ENCODE data around the gene NEGR1.

NEGR1 gene

DNA sequence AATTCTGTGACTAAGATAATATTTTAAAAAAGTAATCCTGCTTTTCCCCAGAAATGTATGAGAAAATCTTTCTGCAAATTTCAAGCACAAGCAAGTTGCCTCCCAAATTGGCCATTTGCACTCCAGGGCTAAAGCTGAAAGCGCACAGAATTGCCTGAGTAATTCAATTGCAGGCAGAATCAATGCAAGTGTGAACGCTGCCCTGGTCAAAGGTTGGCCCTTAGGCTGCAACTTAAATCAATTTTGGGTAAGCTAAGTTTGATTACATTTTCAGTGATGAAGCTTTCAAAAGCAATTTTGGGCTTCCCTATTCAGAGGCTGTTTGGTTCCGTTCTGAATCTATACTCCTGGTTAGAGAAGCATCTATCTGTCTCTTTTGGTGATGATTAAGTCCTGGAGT lies 699.7 kb downstream of the NEGR1 start:
- Histone ChIP-seq H3K9me3 (no peaks in the 10 kb centered on the region), H3K27me3 (ENCODE audit: low read depth) (no peaks in the 10 kb centered on the region), H3K36me3 (replicated peaks) (no peaks in the 10 kb centered on the region), H3K4me3 (no peak overlapping the region), H3K4me1 (peaks cover 4% of the 10 kb centered on the region; the same call in 1 of the 2 replicates)
- DNase-seq (ENCODE audit: low spot score in 2 of 2) = no peak
- in situ Hi-C loops (cut with MboI; ENCODE audit: low sequenced_read_pairs) = no loop called here

GRCh38 chr1:71577451-71578131 lies 704.7 kb downstream of the NEGR1 start:
- Histone ChIP-seq H3K36me3 (replicated peaks) (no peaks in the 10 kb centered on the region), H3K4me1 (no peaks in the 10 kb centered on the region), H3K9me3 (no peaks in the 10 kb centered on the region), H3K27me3 (ENCODE audit: low read depth) (no peaks in the 10 kb centered on the region), H3K4me3 (no peak overlapping the region)
- in situ Hi-C loops (cut with MboI; ENCODE audit: low sequenced_read_pairs) = no loop called here
- no peak for DNase-seq (ENCODE audit: low spot score in 2 of 2)

DNA sequence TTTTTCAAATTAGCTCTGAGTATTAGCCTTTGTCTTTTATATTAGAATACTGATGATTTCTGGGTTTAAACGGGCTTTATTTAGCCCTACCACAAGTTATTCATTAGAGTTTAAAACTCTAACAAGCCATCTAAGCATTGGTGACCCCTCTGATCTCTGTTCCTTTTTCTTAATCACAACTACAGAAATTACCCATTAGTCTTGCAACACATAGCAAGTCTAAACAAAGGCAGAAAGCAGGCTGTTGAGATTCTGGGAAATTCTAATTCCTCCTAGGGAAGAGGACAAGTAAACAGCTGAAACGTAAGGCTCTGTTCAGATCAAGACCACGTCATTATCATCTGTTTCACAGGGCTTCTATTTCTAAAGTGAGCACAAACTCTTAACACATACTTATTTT lies 710.3 kb downstream of the NEGR1 start:
- Histone ChIP-seq H3K4me1 (no peaks in the 10 kb centered on the region), H3K9me3 (no peaks in the 10 kb centered on the region), H3K4me3 (no peak overlapping the region), H3K36me3 (replicated peaks) (no peaks in the 10 kb centered on the region), H3K27me3 (ENCODE audit: low read depth) (no peaks in the 10 kb centered on the region)
- in situ Hi-C loops (cut with MboI; ENCODE audit: low sequenced_read_pairs) = no loop called here
- DNase-seq (ENCODE audit: low spot score in 2 of 2) = no peak

DNA sequence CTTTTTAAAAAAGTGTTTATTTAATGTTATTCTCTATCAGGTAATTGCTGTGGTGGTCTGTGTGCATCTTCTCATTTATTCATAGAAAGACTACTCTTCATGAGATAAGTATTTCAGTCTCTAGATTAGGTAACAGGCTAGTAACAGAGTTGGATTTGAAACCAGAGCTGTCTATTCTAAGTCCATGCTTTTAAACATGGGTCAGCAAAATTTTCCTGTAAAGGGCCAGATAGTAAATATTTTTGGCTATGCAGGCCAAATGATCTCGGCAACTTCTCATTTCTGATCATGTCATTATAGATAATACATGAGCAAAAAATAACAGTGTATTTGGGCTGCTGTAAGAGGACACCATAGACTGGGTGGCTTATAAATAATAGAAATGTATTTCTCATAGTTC lies 715.9 kb downstream of the NEGR1 start:
- Histone ChIP-seq H3K9me3 (no peaks in the 10 kb centered on the region), H3K4me1 (no peaks in the 10 kb centered on the region; the same call in 1 of the 2 replicates), H3K27me3 (ENCODE audit: low read depth) (no peaks in the 10 kb centered on the region), H3K4me3 (no peak overlapping the region), H3K36me3 (replicated peaks) (no peaks in the 10 kb centered on the region)
- in situ Hi-C loops (cut with MboI; ENCODE audit: low sequenced_read_pairs) = no loop called here
- no peak for DNase-seq (ENCODE audit: low spot score in 2 of 2)

DNA sequence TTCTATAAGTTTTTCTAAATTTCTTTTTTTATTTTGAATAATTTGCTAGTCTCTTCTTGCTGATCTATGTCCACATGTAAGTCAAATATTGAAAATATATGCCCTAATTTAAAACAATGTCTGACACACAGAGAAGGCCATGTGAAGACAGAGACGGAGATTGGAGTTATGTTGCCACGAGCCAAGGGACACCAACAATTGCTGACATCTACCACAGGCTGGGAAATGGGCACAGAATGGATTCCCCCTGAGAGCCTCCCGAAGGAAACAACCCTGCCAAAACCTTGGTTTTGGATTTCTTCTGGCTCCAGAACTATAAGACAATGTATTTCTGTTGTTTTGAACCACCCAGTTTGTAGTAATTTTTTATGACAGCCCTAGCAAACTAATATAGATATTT lies 716.5 kb downstream of the NEGR1 start:
- Histone ChIP-seq H3K27me3 (ENCODE audit: low read depth) (no peaks in the 10 kb centered on the region), H3K36me3 (replicated peaks) (no peaks in the 10 kb centered on the region), H3K4me1 (no peaks in the 10 kb centered on the region; the same call in 1 of the 2 replicates), H3K9me3 (no peaks in the 10 kb centered on the region), H3K4me3 (no peak overlapping the region)
- in situ Hi-C loops (cut with MboI; ENCODE audit: low sequenced_read_pairs) = no loop called here
- DNase-seq (ENCODE audit: low spot score in 2 of 2) = no peak

DNA sequence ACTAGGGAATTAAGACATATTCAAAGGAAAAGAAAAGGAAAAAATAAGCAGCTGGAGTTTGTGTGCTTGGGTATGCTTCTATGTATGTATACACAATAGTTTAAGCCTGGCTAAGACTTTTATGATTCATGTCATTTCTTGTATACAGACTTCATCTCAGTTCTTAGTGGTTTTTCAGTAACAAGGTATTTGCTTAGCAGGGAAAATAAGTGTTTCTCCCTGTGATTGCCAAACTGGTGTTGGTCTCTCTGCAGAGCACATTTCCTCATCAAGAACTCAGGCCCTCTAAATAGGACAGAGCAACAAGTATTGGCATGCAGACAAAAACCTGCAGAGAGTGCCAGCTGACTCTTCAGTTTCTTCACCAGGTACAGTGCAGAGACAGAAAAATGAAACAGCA lies 717.1 kb downstream of the NEGR1 start:
- Histone ChIP-seq H3K4me3 (no peak overlapping the region), H3K4me1 (no peaks in the 10 kb centered on the region; the same call in 1 of the 2 replicates), H3K27me3 (ENCODE audit: low read depth) (no peaks in the 10 kb centered on the region), H3K36me3 (replicated peaks) (no peaks in the 10 kb centered on the region), H3K9me3 (no peaks in the 10 kb centered on the region)
- peak in 1 of 2 experiments; percentile 15 for DNase-seq (ENCODE audit: low spot score in 2 of 2)
- in situ Hi-C loops (cut with MboI; ENCODE audit: low sequenced_read_pairs) = no loop called here

DNA sequence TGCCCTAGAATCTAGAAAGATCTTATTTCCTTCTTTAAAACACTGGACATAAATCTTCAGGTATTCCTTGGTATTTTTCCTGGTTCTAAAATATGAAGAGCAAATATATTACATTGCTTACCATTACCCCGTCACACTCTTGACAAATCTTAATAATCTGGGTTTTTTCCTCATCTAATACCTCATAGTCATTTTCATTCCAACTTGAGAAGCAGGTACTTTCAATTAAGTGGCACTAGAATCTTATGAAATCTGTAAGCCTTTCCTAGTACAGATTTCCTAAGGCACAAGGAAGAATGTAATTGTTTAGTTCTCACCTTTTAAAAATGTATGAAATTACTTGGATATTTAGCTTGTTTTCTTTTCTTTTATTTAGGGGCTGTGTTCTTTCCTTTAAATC lies 720.0 kb downstream of the NEGR1 start:
- in situ Hi-C loops (cut with MboI; ENCODE audit: low sequenced_read_pairs) = no loop called here
- Histone ChIP-seq H3K4me1 (no peaks in the 10 kb centered on the region; the same call in 1 of the 2 replicates), H3K27me3 (ENCODE audit: low read depth) (no peaks in the 10 kb centered on the region), H3K4me3 (no peak overlapping the region), H3K36me3 (replicated peaks) (no peaks in the 10 kb centered on the region), H3K9me3 (no peaks in the 10 kb centered on the region)
- DNase-seq (ENCODE audit: low spot score in 2 of 2) = no peak

GRCh38 chr1:71561729-71562128 lies 720.6 kb downstream of the NEGR1 start:
- H3K4me3 ChIP-seq = no peak overlapping the region

GRCh38 chr1:71561206-71561605 lies 721.1 kb downstream of the NEGR1 start:
- H3K4me3 ChIP-seq = no peak overlapping the region
- H3K9me3 ChIP-seq = no peaks in the 10 kb centered on the region
- H3K36me3 ChIP-seq (replicated peaks) = no peaks in the 10 kb centered on the region
- no peaks in the 10 kb centered on the region for H3K27me3 ChIP-seq (ENCODE audit: low read depth)
- H3K4me1 ChIP-seq = no peaks in the 10 kb centered on the region; the same call in 1 of the 2 replicates
- in situ Hi-C loops (cut with MboI; ENCODE audit: low sequenced_read_pairs) = no loop called here
- DNase-seq (ENCODE audit: low spot score in 2 of 2) = no peak

More at GRCh38 chr1:71561729-71562128, 720.6 kb downstream of the NEGR1 start:
- DNase-seq (ENCODE audit: low spot score in 2 of 2) = no peak
- Histone ChIP-seq H3K27me3 (ENCODE audit: low read depth) (no peaks in the 10 kb centered on the region), H3K4me1 (no peaks in the 10 kb centered on the region; the same call in 1 of the 2 replicates), H3K36me3 (replicated peaks) (no peaks in the 10 kb centered on the region), H3K9me3 (no peaks in the 10 kb centered on the region)
- in situ Hi-C loops (cut with MboI; ENCODE audit: low sequenced_read_pairs) = no loop called here

DNA sequence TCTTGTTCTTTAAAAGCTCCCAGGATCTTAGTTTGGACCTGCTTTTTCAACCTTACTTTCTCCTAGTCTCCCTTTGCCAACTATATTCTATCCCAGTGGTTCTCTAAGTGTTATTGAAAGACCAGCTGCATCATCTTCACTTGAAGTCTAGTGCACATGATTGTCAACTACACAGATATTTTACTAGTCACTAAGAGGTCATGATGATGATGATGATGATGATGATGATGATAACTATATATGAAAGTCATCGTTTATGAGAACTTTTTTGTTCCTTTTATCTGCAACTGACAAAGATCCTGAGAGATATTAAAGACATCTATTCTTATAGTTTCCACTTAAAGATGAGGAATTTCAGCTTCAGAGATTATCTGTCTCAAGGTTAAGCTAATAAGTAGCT lies 722.5 kb downstream of the NEGR1 start:
- no peak for DNase-seq (ENCODE audit: low spot score in 2 of 2)
- no peaks in the 10 kb centered on the region for H3K27me3 ChIP-seq (ENCODE audit: low read depth)
- no peak overlapping the region for H3K4me3 ChIP-seq
- in situ Hi-C loops (cut with MboI; ENCODE audit: low sequenced_read_pairs) = no loop called here
- H3K4me1 ChIP-seq = no peaks in the 10 kb centered on the region
- no peaks in the 10 kb centered on the region for H3K9me3 ChIP-seq
- no peaks in the 10 kb centered on the region for H3K36me3 ChIP-seq (replicated peaks)

DNA sequence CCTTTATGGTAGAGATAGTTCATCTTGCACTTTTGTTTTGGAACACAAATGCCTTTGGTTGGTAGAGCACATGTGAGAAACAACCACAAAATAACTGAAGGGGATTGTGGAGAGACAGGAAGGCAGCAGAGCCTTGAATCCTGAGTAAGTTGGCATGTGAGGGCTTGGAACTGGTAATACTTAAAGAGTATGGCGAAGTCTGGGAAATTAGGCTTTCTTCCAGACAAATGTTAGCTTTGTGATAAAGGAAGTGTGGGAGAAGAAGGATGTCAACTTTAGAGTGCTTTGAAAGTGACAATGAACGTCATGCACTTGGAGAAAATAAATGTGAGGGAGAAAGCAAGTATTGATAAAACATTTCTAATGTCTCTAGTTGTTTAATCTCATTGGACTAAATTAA lies 725.2 kb downstream of the NEGR1 start:
- no peak for DNase-seq (ENCODE audit: low spot score in 2 of 2)
- no peaks in the 10 kb centered on the region for H3K4me1 ChIP-seq
- no peaks in the 10 kb centered on the region for H3K9me3 ChIP-seq
- H3K27me3 ChIP-seq (ENCODE audit: low read depth) = no peaks in the 10 kb centered on the region
- in situ Hi-C loops (cut with MboI; ENCODE audit: low sequenced_read_pairs) = no loop called here
- no peak overlapping the region for H3K4me3 ChIP-seq
- no peaks in the 10 kb centered on the region for H3K36me3 ChIP-seq (replicated peaks)

DNA sequence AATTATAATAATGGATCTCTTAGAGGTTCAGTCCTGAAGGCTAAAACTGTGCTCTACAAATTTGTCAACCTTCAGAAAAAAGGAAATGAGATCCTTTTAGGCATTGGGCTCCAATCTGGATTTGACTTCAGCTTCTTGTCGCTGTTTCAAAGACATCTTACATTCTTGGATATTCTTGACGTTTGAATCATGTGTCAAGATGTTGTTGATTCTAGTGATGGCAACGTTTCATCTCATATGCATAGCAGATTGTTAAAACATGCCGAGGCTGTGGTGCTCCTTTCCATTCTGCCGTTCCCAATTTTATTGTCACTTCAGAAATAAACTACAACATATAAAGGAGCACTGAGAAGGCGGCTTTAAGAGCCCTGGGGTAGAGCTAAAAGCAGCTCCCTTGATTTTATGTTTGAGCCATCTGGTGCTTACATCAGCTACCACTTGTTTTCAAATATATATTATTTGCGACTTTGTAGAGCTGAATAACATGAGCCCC lies 733.9 kb downstream of the NEGR1 start:
- Histone ChIP-seq H3K4me1 (no peaks in the 10 kb centered on the region), H3K9me3 (no peaks in the 10 kb centered on the region), H3K4me3 (no peak overlapping the region), H3K36me3 (replicated peaks) (no peaks in the 10 kb centered on the region), H3K27me3 (ENCODE audit: low read depth) (no peaks in the 10 kb centered on the region)
- in situ Hi-C loops (cut with MboI; ENCODE audit: low sequenced_read_pairs) = no loop called here
- no peak for DNase-seq (ENCODE audit: low spot score in 2 of 2)

- DNase-seq (ENCODE audit: low spot score in 2 of 2) = no peak
- no peaks in the 10 kb centered on the region for H3K4me1 ChIP-seq
Observed at GRCh38 chr1:71542155-71542554, 740.2 kb downstream of the NEGR1 start.

GRCh38 chr1:71533950-71534349 lies 748.4 kb downstream of the NEGR1 start:
- Histone ChIP-seq H3K4me3 (no peak overlapping the region), H3K4me1 (peaks cover 14% of the 10 kb centered on the region), H3K27me3 (ENCODE audit: low read depth) (no peaks in the 10 kb centered on the region), H3K36me3 (replicated peaks) (no peaks in the 10 kb centered on the region), H3K9me3 (no peaks in the 10 kb centered on the region)
- no peak for DNase-seq (ENCODE audit: low spot score in 2 of 2)
- in situ Hi-C loops (cut with MboI; ENCODE audit: low sequenced_read_pairs) = no loop called here

More at GRCh38 chr1:71542155-71542554, 740.2 kb downstream of the NEGR1 start:
- Histone ChIP-seq H3K4me3 (no peak overlapping the region), H3K27me3 (ENCODE audit: low read depth) (no peaks in the 10 kb centered on the region), H3K9me3 (no peaks in the 10 kb centered on the region), H3K36me3 (replicated peaks) (no peaks in the 10 kb centered on the region)
- in situ Hi-C loops (cut with MboI; ENCODE audit: low sequenced_read_pairs) = no loop called here

- in situ Hi-C loops (cut with MboI; ENCODE audit: low sequenced_read_pairs) = no loop called here
Observed at GRCh38 chr1:71532343-71532742, 750.0 kb downstream of the NEGR1 start.

More at GRCh38 chr1:71532343-71532742, 750.0 kb downstream of the NEGR1 start:
- H3K9me3 ChIP-seq = no peaks in the 10 kb centered on the region
- H3K4me3 ChIP-seq = no peak overlapping the region
- peak in 1 of 2 experiments; percentile 88 for DNase-seq (ENCODE audit: low spot score in 2 of 2)
- H3K4me1 ChIP-seq = peaks cover 14% of the 10 kb centered on the region
- H3K36me3 ChIP-seq (replicated peaks) = no peaks in the 10 kb centered on the region
- no peaks in the 10 kb centered on the region for H3K27me3 ChIP-seq (ENCODE audit: low read depth)

Data from HAP-1 (cell line).